GM21717 (cell line): ENCODE results near the gene GPR108.
"Not testable (repeated sequence)": the region's sequence is repeated elsewhere in the genome, so short reads cannot be mapped to it uniquely, and the experiment has no call there.

Experiments used
- ATAC-seq: cut with Tn5 transposase; IDR thresholded peaks from one replicate; pipeline ENCODE4 v1.9.1; 2021; ENCODE audit warnings: mild to moderate bottlenecking, moderate library complexity; ENCODE audit not compliant: unreplicated experiment

Gene GPR108

GRCh38 chr19:6721138-6721474 lies 16.3 kb downstream of the GPR108 start:
- no peak for ATAC-seq

DNA sequence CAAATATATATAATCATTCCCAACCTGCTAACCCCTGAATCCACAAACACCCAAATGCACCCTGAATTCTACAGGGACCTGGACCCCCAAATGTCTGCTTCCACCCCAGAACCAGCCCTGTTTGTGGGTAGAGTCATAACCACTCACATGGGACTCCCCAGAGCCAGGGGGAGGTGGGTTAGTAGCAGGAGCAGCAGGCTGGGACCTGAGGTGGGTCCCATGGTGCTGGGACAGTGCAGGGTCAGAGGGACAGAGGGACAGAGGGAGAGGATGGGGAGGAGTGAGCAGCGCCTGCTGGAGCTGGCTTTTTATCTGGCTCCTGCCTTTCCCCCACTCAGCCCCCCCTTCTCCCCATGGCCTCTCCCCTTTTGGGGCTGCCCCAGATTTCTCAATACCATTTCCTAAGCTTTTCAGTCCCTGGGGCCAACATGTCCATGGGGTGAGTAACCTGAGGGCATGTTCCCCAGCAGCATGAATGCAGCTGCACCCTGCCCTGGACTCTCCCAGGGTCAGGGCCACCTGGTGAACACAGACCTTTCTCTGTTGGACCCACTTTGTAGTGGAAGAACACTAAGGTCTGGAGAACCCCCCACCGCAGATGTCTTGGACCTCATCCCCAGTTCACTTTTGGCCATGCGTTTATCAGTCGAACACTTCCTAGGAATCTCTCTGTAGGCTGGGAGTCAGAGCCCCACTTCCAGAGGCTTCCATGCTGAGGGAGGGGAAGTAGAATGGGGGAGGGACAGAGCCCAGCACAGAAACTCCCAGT lies 16.8 kb downstream of the GPR108 start, which contains the start of gene C3:
Gene C3 (minus strand): TSS at position 282 of the 769 bp plus-strand sequence. CDS start 61 bp downstream, at position 221.
- ATAC-seq: no peak

- no peak for ATAC-seq
Observed at GRCh38 chr19:6719992-6720368, 17.4 kb downstream of the GPR108 start.

GRCh38 chr19:6719540-6719861 lies 17.9 kb downstream of the GPR108 start:
- ATAC-seq: no peak

GRCh38 chr19:6718741-6719539 lies 18.4 kb downstream of the GPR108 start:
- no peak for ATAC-seq

DNA sequence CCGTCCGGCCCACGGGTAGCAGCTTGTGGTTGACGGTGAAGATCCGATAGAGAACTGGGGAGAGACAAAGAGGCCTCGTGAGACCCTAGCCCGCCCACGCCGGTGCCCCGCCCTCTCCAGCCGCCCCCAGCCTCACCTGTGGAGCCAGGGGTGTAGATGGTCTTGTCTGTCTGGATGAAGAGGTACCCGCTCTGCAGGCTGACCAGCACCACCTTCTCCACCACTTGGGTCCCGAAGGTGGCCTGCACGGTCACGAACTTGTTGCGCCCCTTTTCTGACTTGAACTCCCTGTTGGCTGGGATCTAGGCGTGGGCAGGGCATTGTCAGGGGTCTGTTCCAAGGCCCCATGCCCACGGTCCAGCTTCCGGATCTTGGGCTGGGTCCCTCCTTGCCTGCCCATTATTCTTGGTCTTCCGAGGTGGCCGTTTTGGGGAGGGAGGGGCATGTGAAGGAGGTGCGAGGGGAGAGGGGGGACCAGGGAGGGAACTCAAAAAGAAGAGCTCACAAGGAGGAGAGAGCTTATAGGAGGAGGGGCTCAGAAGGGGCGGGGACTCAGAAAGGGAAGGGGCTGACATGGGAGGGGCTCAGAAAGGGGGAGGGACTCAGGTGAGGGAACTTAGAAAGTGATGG lies 19.2 kb downstream of the GPR108 start:
- ATAC-seq: no peak

- no peak for ATAC-seq
Observed at GRCh38 chr19:6717441-6717971, 19.9 kb downstream of the GPR108 start.

DNA sequence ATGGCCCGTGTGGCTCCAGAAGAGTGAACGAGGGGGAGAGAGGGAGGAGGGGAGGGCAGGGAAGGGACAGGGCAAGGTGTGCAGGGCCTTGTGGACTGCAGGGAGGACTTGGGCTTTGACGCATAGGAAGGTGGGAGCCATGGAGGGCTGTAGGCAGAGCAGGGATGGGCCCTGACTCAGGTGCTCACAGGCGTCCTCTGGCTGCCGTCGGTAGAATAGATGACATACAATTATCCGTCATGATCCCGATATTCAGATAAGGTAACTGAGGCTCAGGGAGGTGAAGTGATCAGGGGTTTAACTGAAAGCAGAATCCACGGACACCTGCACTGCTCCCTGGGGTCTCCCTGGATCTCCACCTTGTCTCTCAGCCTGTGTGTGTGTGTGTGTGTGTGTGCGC lies 20.3 kb downstream of the GPR108 start:
- ATAC-seq: no peak

- no peak for ATAC-seq
Observed at GRCh38 chr19:6716610-6716970, 20.8 kb downstream of the GPR108 start.

DNA sequence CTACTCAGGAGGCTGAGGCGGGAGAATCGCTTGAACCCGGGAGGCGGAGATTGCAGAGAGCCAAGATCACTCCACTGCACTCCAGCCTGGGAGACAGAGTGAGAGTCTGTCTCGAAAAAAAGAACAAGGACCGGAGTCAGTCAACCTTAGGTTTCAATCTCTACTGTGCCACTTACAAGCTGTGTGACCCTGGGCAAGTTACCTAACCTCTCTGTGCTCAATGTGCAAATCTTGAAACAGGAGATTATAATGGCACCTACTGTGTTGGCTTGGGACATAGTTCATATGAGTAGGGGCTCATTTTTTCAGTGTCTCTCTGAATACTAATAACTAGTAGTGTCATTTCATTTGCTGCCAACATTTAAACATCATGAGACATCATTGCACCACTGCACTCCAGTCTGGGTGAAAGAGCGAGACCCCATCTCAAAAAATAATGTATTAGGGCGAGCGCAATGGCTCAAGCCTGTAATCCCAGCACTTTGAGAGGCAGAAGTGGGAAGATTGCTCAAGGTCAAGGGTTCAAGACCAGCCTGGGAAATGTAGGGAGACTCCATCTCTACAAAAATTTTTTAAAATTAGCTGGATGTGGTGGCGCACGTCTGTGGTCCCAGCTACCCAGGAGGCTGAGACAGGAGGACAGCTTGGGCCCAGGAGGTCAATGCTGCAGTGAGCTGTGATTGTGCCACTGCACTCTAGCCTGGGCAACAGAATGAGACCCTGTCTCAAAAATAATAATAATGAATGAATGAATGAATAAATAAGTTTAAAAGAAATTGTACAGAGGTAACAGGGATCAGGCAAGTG lies 22.4 kb downstream of the GPR108 start:
- no peak for ATAC-seq

DNA sequence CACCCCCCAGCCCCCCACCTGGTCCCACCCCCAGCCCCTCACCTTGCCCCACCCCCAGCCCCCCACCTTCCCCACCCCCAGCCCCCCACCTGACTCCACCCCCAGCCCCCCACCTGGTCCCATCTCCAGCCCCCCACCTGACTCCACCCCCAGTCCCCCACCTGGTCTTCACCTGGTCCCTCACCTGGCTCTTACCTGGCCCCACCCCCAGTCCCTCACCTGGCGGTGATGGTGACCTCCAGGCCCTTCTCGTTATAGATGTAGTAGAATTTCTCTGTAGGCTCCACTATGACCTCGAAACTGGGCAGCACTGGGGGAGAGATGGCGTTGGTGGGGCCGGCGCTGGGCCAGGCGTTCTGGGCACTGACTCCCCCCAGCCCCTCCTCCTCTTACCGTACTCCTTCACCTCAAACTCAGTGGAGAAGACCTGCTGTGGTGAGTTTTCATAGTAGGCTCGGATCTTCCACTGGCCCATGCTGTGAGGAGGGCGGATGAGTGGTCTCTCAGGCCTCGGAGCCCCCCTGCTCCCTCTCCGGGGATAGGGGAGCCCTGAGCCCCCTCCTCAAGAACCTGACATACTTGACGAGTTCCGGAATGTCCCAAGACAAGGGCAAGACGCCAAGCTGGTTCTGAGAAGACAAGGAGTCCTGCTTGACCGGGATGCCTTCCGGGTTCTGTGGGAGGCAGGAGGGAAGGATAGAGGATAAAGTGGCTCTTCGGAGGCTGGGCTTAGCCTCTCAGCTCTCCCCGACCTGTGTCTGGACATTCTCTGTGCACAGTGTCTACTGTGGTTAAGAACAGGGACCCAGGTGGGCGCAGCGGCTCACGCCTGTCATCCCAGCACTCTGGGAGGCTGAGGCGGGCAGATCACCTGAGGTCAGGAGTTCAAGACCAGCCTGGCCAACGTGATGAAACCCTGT lies 23.3 kb downstream of the GPR108 start:
- no peak for ATAC-seq

- ATAC-seq: no peak
Observed at GRCh38 chr19:6712692-6713670, 24.4 kb downstream of the GPR108 start.

DNA sequence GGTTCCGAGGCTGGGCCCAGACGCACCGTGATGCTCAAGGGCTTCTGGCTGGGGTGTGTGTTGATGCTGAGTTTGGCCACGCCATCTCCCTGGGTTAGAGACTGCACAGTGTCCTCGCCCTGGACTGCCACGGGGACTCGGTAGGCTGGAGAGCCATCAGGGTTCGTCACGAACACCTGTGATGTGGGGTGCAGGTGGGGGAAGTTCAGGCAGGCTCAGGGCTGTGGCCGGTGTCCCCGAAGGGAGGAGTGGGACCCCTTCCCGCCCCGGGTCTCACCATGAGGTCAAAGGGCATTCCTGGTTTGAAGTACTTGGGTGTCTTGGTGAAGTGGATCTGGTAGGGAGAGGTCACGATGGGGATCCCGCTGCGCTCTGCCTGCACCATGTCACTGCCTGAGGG lies 25.1 kb downstream of the GPR108 start:
- ATAC-seq: no peak

- ATAC-seq: no peak
Observed at GRCh38 chr19:6711605-6712004, 25.8 kb downstream of the GPR108 start.

- no peak for ATAC-seq
Observed at GRCh38 chr19:6711078-6711361, 26.4 kb downstream of the GPR108 start.

DNA sequence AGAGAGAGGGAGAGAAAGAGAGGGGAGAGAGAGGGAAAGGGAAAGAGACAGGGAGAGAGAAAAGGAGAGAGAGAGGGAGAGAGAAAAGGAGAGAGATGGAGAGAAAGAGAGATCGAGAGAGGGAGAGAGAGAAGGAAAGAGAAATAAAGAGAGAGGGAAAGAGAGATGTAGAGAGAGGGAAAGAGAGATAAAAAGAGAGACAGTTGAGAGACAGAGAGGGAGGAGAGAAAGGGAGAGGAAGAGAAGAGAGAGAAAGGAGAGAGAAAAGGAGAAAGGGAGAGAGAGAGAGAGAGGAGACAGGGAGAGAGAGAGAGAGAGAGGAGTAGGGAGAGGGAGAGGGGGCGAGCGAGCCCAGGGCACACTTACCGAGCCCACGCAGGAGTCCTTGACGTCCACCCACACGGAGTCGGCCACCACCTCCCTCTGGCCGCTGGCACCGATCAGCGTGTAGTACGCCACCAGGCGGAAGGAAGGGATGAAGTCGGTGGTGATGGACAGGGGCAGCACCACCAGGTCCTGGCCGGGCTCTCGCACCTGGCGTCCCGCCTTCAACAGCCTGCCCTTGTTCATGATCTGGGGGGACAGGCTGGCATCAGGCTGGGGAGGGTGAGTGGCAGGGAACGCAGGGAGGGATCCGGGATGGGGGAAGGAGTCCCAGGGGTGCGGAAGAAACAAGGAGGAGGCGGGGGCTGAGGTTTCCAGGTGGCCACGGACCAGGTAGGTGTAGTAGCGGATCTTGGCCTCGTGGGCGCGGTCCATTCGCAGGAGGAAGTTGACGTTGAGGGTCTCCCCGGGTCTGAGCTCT lies 26.9 kb downstream of the GPR108 start:
- no peak for ATAC-seq

DNA sequence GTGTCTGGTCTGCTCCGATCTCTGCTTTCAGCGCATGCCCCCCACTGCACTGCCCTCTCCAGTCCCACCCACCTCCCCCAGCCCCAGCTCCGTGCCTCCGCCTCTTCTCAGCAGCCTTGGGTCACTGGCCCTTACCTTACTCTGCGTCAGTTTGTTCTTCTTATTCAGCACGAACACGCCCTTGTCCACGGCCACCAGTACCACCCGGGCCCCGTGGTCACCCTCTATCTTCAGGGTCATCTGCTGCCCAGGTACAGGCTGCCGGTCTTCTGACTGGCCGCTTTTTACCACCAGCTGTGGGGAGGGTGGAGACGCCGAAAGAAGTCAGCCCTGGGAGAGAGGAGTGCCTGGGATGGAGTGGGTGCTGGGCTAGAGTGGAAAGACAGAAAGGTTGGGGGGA lies 27.8 kb downstream of the GPR108 start:
- no peak for ATAC-seq

DNA sequence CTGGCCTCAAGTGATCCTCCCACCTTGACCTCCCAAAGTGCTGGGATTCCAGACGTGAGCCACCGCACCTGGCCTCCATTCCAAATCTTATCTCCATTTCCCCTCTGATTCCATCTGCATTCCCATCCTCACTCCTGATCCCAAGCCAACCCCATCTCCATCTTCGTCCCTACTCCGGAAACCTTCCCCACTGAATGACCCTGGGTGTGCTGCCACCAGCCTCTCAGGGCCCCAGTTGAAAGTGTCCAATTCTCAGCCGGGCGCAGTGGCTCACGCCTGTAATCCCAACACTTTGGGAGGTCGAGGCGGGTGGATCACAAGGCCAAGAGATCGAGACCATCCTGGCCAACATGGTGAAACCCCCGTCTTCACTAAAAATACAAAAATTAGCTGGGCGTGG lies 28.5 kb downstream of the GPR108 start:
- not testable (repeated sequence) for ATAC-seq
